ENCODE results near the gene ECPAS.

DNA sequence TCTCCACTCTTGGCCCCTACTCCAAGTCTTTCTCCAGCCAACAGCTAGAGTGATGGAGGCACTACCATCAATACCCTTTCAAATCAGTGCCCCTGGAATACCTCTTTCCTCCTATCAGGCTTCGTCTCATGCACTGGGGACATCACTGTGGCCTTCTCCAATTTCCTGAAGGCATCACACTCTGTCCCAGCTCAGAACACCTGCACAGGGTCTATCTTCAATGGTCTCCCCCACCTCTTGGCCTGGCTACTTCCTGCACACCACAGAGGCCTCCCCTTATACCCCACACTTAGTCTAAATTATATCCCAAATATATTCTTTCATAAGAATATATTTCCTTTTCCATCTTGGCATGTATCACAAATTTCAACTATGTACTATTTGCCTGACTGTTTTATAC lies 34.5 kb downstream of the ECPAS start:
- no peak for TF ChIP-seq POLR2A (IDR thresholded peaks at IDR 0.05)
- TF ChIP-seq, protein P1, sequence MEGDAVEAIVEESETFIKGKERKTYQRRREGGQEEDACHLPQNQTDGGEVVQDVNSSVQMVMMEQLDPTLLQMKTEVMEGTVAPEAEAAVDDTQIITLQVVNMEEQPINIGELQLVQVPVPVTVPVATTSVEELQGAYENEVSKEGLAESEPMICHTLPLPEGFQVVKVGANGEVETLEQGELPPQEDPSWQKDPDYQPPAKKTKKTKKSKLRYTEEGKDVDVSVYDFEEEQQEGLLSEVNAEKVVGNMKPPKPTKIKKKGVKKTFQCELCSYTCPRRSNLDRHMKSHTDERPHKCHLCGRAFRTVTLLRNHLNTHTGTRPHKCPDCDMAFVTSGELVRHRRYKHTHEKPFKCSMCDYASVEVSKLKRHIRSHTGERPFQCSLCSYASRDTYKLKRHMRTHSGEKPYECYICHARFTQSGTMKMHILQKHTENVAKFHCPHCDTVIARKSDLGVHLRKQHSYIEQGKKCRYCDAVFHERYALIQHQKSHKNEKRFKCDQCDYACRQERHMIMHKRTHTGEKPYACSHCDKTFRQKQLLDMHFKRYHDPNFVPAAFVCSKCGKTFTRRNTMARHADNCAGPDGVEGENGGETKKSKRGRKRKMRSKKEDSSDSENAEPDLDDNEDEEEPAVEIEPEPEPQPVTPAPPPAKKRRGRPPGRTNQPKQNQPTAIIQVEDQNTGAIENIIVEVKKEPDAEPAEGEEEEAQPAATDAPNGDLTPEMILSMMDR (IDR thresholded peaks at IDR 0.05) = no peak

All from lower leg skin (tissue), 3 donors.